Skin of body (tissue), 2 donors: ENCODE measurements around the gene SLC2A5. TPM values are rescaled to one million over a fixed set of nuclear protein-coding genes. Genes with fewer than 3 reads are reported as not detected.
"Not testable (repeated sequence)": the region's sequence is repeated elsewhere in the genome, so short reads cannot be mapped to it uniquely, and the experiment has no call there.

Experiments used
- DNase-seq: peaks from one replicate; lab custom pipeline; 2025; lab: John Stamatoyannopoulos, UW
- total RNA-seq: library from RNA; depleted of rRNA; stranded (reverse); fragments of >200 nt; gene quantifications from one replicate; pipeline ENCODE4 v1.2.3, GENCODE V29; 2014

The SLC2A5 gene, protein sequence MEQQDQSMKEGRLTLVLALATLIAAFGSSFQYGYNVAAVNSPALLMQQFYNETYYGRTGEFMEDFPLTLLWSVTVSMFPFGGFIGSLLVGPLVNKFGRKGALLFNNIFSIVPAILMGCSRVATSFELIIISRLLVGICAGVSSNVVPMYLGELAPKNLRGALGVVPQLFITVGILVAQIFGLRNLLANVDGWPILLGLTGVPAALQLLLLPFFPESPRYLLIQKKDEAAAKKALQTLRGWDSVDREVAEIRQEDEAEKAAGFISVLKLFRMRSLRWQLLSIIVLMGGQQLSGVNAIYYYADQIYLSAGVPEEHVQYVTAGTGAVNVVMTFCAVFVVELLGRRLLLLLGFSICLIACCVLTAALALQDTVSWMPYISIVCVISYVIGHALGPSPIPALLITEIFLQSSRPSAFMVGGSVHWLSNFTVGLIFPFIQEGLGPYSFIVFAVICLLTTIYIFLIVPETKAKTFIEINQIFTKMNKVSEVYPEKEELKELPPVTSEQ
- 9.1 TPM for total RNA-seq

DNA sequence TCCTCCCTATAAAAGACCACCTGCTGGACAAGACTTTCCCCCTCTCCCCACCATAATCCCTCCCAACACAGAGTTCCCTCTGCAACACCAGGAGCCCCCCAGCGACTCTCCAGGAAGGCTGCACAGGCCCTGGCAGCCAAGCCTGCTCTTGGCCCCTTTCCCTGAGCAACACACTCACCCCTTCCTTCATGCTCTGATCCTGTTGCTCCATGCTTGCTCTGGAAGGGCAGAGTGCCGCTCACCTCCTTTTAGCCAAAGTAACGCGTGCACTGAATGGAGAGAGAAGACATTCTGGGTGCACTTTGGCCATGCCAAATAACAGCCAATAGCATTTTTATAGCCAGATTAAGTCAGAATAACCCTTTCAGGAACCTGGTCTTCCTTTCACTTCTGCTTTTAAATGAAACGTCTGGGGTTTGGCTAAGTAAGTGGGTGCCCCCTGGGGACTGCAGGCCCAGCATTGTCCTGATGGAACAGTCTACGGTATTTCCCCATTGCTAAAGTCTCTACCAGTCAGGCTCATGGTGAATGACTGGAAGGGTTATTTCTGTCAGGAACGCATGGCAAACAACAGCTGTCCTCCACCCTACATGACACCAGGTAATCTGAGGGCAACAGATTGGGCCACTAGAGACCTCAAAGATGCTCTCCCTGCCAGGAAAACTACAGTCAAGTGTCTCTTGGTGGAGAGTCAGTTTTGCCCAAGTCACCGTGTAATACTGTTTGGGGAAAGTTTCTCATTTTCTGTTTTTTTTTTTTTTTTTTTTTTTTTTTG lies at the start of gene SLC2A5:
Gene SLC2A5 (minus strand): TSS at position 310 of the 775 bp plus-strand sequence. CDS start 99 bp downstream, at position 211.
- DNase-seq, result no peak

DNA sequence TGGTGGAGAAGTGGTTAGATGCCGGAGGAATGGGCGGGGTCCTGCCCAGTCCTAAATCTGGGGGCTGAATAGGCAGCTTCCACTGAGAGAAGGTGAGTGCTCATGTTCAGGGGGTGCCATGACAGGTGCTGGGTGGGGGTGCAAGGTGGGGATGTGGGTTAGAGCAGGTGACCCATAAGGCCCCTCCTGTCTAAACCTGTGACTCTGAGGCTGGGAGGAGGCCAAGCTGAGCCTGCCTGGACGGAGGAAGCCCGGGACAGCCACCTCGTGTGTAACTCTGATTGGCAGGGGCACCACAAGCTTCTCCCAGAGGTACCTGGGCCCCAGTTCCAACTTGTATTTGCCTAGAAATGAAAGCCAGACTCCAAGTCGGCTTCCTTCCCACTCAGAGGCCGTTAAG lies 48.8 kb upstream of the SLC2A5 start:
- DNase-seq, result no peak

DNA sequence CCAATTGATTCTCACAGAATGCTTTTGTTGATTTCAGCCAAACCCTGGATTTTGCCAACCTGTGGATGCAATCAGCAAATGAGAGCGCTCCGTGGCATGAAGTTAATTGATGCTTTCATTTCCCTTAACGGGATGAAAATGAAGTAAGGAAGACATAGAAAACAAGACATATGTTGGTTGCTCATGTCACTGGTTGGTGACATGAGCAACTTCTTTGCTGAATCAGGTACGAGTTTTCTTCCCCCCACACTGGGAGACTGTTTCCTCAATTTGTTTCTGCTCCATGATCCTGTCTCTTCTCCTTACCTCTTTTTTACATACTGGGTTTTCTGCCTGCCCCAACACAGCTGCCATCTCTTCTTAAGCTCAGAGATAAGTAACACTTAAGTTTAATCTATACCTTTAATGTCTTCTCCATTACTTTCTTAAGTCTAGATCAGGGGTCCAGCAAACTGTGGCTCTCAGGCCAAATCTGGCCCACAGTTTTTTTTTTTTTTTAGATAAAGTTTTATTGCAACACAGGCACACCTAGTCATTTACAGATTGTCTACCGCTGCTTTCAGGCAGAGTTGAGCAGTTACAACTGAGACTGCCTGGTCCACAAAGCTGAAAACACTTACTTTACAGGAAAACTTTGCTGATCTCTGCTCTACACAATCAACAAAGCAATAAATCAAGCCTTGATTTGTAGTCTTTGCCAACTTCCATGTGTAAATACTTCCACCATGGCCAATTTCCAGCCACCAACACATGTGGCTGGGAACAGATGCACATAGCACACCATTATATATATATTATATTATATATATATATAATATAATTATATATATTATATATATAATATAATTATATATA lies 46.1 kb upstream of the SLC2A5 start:
- no peak for DNase-seq

DNA sequence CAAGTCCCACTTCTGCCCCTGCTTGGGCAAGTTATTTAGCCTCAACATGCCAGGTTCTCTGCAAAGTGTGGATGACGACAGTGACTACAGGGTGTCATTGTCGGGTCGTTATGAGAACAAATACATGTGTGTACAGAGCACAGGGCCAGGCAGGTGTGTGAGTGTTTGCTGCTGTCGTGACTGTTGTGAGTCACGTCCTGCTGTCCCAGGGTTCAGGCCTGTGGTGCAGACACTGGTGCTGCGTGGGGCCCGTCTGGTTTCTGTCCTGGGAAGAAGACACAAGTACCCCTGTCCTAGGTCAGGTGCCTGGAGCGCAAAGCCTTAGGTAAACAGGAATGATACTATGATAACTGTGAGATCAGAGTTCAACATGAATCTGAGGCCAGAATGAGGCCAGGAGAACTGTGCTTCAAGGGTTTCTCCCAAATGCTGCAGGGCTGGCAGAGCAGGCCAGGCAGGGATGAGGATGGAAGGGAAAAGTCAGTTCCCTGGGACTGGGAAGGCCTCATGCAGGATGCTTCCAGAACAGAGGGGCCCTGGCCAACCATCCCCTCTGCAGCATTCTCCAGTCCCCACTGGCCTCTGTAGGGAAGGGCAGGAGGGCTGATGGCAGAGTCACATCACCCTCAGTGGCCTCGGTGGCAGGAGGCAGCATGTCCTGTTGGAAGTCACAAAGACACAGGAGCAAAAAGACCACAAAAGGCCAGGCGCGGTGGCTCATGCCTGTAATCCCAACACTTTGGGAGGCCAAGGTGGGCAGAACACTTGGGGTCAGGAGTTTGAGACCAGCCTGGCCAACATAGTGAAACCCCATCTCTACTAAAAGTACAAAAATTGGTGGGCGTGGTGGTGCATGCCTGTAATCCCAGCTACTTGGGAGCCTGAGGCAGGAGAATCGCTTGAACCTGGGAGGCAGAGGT lies 43.8 kb upstream of the SLC2A5 start:
- DNase-seq, result no peak

DNA sequence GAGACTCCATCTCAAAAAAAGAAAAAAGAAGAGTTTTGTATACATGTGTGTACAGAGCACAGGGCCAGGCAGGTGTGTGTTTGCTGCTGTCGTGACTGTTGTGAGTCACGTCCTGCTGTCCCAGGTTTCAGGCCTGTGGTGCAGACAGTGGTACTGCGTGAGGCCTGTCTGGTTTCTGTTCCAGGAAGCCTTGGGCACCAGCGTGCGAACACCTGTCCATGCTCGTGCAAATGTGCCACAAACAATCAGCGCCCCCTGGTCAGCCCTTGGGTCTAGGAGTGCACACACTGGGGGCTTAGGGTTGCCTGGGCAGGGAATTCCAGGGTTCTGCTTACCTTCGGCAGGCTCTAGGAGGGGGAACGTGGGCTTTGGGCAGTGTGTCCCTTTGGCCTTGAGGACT lies 42.5 kb upstream of the SLC2A5 start:
- DNase-seq, result no peak

DNA sequence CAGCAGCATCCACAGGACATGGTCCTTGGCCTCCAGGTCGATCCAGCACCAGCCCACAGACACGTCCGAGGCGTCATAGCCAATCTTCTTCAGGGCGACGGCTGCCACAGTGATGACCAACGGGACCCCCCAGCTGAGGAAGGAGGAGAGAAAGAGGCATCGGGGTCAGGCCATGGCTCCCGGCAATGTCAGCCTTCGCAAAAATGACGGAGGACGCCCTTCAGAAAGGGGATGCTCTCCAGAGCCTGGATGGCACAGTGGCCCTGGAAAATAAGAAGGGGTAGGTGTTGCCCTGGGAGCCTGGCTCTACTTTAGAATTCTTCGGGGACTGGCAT lies 41.9 kb upstream of the SLC2A5 start:
- DNase-seq, result no peak

DNA sequence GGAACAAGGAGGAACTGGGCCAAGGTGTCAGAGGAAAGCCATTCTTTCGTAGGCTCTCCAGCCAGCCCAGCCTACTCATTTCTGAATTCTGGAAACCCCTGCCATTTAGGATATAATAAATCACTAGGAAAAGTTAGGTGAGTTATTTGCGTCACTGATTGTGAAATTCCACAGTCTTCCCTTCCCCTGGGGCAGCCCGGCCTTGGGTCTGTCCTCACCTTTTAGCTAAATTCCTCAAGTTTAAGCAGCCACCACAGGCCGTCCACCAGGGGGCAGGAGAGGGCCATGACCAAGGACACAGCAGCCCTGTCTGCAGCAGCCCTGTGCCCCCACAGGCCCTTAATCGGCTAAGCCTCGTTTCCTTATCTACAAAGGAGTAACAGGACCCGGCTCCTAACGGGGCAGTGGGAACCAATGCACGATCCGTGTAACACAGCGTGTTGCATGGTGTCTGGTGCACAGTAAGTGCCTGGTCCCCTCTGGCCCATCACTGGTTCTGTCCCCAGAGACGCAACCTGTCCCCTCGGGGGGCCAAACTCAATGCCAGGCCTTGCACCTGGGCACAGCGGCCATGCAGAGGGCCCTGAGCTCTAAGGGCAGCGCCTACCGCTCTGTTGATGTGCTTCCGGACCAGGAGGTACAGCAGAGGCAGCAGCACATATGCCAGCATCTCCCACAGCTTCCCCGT lies 41.4 kb upstream of the SLC2A5 start:
- DNase-seq, result peak; percentile 7

DNA sequence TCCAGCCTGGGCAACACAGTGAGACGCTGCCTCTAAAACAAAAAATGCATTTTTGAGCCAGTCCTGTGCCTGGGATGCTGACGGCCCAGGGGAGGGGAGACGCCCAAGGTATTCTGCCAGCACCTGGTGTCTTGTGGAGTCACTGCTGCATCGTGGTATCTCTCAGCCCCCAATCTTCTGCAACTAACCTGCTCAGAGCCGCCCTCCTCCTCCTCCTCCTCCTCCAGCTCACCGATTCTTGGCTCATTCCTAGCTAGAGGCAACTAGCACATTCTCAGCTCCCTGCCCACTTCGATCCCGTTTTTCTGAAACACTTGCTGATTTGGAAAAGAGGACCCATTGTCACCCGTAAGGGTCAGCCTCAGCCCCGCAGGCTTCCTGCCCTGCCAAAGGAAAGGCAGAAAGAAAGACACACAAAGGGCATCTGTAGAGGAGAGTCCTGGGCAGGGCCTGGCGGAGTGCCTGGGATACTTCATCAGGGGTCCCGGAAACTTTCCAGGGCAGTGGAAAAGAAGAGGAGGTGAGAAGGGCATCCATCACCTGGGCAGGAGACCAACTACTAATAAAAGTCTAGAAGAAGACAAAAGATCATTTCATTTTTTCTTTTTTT lies 38.7 kb upstream of the SLC2A5 start:
- DNase-seq, result no peak

DNA sequence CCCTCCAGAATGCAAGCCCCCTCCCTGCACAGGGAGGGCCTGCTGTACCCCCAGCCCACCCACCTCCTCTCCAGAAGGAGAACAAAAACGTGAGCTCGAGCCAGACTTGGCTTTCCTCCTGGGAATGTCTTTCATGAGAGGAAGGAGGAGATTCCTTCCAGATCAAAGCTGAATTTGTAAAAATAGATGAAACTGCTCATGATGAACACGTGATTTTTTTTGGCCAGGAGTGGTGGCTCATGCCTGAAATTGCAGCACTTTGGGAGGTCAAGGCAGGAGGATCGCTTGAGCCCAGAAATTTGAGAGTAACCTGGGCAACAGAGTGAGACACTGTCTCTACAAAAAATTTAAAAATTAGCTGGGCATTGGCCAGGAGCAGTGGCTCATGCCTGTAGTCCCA lies 37.7 kb upstream of the SLC2A5 start:
- no peak for DNase-seq

DNA sequence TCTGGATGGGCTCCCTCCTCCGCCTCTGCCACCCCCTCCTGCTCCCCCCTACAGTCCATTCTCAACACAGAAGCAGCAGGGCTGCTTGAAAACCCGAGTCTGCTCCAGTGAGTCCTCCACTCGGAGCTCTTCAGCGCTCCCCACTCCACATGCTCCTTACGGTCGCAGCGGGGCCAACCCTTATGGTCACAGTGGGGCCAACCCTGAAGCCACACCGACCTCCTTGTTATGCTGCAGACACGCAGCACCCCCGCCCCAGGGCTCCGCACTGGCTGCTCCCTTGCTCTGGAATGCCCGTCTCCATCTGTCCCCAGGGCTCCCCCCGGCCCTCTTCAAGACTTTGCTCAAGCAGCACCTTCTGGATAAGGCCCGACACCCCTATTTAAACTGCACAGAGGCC lies 36.9 kb upstream of the SLC2A5 start:
- DNase-seq, result no peak

DNA sequence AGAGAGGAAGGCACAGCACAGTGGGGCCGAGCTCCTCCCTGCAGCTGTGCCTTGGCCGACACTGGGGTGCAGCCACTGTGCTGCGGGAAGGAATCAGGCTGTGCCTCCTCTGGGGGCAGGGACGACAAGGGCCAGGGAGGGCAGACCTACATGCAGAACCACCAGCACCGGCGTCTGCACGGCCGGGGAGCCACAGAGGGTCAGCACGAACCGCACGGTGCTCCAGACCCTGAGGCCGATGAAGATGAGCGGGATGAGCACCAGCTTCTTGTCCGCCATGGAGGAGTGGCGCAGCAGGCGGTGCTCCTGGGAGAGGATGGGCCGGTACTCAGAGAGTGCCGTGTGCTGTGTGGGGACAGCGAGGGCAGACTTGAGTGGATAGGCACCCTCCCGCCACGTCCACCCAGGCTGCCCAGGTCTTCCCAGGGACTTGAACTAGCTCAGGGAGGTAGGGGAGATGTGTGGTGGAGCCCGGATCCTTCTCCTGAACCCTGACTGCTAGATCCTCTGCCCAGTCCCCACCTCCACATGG lies 36.0 kb upstream of the SLC2A5 start:
- no peak for DNase-seq

DNA sequence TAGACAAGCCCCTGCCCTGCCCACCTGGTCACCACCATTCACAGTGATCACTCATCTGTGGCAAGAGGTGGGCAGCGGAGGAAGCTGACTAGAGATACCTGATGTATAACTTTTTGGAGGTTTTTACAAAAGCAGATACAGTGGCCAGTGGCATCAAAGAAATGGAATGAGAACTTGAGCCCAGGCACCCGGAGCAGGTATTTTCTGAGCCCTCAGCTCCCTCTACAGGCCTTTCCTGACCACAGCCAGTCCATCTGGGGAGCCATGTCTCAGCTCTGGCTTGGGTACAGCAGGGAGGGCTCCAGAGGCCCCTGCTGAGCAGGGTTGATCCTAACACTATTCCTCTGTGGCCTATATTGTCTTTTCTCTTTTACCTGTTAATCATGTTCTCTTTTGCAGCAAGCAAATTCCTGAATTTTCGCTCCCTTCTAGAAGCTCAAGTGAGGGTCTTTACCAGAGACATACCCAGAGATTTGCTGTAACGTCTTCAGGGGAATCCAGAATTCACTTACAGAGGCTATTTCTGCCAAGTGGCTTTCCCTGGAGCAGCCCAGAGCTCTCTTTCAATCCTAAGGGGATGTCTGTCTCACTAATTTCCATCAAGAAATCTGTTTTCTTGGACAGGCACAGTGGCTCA lies 32.2 kb upstream of the SLC2A5 start:
- no peak for DNase-seq

DNA sequence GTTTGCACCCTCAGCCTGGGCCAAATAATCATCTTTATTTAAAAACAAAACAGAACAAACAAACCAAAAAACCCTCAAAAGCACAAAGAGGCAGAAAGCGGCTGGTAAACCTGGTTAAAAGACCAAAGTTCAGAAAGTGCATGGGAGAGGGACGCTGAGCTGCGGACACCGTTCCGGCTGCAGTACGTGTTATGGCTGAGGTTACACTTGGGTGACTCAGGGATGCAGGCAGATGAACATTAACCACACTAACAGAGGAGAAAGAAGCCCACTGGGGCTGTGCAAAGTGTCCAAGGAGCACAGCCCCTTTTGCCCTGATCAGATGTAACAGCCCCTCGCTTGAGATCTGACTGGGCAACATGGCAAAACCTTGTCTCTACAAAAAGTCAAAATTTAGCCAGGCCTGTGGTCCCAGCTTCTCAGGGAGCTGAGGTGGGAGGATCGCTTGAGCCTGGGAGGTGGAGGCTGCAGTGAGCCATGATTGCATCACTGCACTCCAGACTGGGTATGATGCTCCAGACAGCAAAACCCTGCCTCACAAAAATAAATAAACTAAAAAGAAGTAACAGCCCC lies 31.1 kb upstream of the SLC2A5 start:
- DNase-seq, result no peak

DNA sequence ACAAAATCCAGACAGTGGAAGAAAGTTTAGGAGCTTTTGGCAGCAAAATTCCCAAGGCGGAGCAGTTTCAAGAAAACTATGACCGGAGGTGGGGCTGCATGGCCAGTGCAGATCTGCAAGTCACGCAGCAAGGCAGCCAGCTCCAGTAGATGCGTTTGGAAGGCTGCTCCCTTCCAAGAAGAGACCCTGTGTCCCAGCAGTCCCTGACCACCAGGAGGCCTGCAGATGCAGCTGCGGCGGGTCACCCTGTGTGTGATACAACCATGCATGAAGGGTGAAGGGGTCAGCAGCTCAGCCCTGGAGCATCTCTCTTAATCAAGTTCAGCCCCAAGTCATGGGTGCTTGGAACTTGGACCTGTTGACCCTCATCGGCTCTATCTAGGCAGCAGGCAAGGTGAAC lies 30.1 kb upstream of the SLC2A5 start:
- no peak for DNase-seq

DNA sequence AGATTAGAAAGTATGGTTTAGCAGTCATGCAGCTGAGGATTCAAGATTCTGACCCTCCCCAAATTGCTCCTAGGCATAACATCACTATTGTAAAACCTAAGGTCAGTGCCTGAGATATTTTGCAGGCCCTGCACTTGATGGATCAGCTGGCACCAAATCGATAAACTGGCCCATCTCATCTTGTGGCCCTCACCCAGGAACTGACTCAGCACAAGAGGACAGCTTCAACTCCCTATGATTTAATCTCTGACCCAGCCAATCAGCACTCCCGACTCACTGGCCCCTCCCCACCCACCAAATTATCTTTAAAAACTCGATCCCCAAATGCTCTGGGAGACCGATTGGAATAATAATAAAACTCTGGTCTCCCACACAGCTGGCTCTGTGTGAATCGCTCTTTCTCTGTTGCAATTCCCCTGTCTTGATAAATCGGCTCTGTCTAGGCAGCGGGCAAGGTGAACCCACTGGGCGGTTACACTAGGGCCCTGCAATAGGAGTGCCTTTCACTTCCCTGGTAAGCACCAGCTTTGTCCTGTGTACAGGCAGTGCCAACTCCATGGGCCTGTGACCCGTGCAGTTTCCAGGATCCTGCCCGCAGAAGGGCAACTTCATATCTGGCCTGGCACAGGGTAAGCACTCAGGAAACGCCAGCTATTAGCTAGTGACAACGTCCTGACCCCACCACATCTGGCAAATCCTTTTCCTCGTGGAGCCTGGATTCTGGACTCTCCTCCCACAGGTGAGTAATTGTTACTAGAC lies 28.7 kb upstream of the SLC2A5 start:
- DNase-seq, result no peak

DNA sequence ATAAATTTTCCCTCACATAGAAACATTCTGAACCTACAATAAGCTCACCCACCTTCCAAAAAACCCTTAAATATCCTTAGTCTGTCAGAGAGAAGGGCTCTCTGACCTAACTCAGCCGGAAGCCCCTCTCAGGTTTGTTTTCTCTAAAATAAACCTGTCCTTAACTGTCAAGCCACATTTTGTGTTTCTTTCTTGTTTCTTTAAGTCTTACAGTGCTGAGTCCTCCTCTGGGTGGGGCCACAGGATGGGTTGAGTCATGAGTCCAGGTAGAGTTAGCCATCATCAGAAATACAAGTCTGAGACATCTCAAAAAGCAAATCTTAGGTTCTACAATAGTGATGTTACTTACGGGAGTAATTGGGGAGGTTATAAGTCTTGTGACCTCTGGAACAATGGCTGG lies 26.4 kb upstream of the SLC2A5 start:
- DNase-seq, result no peak

DNA sequence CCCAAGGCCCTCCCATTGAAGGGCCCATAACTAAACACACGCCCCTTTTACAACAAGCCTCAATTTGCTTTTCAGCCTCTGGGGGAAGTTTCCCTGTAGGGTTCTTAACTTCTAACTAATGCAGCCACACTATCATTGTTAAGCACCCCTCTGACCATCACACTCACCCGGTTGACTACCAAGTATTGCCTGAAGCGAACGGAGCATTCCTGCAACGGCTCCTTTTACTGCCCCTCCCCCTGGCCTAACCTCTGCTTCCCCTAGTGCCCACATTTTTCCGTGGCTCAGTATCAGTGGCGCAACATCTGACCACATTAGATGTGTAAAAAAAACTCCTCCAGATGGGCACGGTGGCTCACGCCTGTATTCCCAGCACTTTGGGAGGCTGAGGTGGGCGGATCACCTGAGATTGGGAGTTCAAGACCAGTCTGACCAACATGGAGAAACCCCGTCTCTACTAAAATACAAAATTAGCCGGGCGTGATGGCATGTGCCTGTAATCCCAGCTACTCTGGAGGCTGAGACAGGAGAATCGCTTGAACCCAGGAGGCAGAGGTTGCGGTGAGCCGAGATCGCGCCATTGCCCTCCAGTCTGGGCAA lies 24.7 kb upstream of the SLC2A5 start:
- not testable (repeated sequence) for DNase-seq
